Mesenteric fat pad (tissue), 1 donor: ENCODE results near the gene THBD. TPM values are rescaled to one million over a fixed set of nuclear protein-coding genes. Genes with fewer than 3 reads are reported as not detected.

Experiments
- DNase-seq: peaks from one replicate; pipeline ENCODE4 v3.0.0-alpha.2; 2020; ENCODE audit warnings: low spot score
- total RNA-seq: library from RNA; stranded (reverse); fragmentation: NEBNext Ultra II Directional; extraction: Animal tissue kit (Norgen Biotek cat#: 25700); gene quantifications from one replicate; pipeline ENCODE4 v1.2.1, GENCODE V29; 2021
- donor health status: DM: yes; HTN: yes; CAD: no.

The THBD gene
- total RNA-seq, 1 donor from 2014 or later: 49.6 TPM

GRCh38 chr20:23084845-23085365 lies 35.4 kb upstream of the THBD start:
- DNase-seq: no peak

GRCh38 chr20:23084282-23084844 lies 34.9 kb upstream of the THBD start:
- no peak for DNase-seq

- no peak for DNase-seq
Observed at GRCh38 chr20:23083553-23084220, 34.2 kb upstream of the THBD start.

- no peak for DNase-seq
Observed at GRCh38 chr20:23082846-23083552, 33.5 kb upstream of the THBD start.

- DNase-seq: no peak
Observed at GRCh38 chr20:23081263-23081819, 31.9 kb upstream of the THBD start.

- DNase-seq: no peak
Observed at GRCh38 chr20:23080521-23080920, 31.0 kb upstream of the THBD start.

- DNase-seq: no peak
Observed at GRCh38 chr20:23079926-23080325, 30.5 kb upstream of the THBD start.

- DNase-seq: no peak
Observed at GRCh38 chr20:23079016-23079351, 29.5 kb upstream of the THBD start.

- DNase-seq: no peak
Observed at GRCh38 chr20:23078351-23079015, 29.0 kb upstream of the THBD start.

GRCh38 chr20:23077277-23077676 lies 27.8 kb upstream of the THBD start:
- no peak for DNase-seq

GRCh38 chr20:23074052-23074451 lies 24.6 kb upstream of the THBD start:
- no peak for DNase-seq

- DNase-seq: no peak
Observed at GRCh38 chr20:23072892-23073586, 23.6 kb upstream of the THBD start.

GRCh38 chr20:23071996-23072395 lies 22.5 kb upstream of the THBD start:
- DNase-seq: no peak

GRCh38 chr20:23071398-23071797 lies 21.9 kb upstream of the THBD start:
- no peak for DNase-seq

- no peak for DNase-seq
Observed at GRCh38 chr20:23069108-23069507, 19.6 kb upstream of the THBD start.

- no peak for DNase-seq
Observed at GRCh38 chr20:23068283-23068682, 18.8 kb upstream of the THBD start.

GRCh38 chr20:23066772-23067171 lies 17.3 kb upstream of the THBD start:
- no peak for DNase-seq

- DNase-seq: no peak
Observed at GRCh38 chr20:23065266-23066201, 16.1 kb upstream of the THBD start.

GRCh38 chr20:23063581-23063980 lies 14.1 kb upstream of the THBD start:
- DNase-seq: no peak

GRCh38 chr20:23063168-23063567 lies 13.7 kb upstream of the THBD start:
- DNase-seq: no peak
